Heart left ventricle (tissue), 16 donors: Measurements from ENCODE around the gene NLE1. TPM values are rescaled to one million over a fixed set of nuclear protein-coding genes. Genes with fewer than 3 reads are reported as not detected.
"Not testable (repeated sequence)": the region's sequence is repeated elsewhere in the genome, so short reads cannot be mapped to it uniquely, and the experiment has no call there.

Experiments used
- ATAC-seq, 4 donors: fragments of 200-7000 bp; cut with Tn5 transposase; one replicate each; pipeline ENCODE4 v1.9.1; 2020 to 2022; ENCODE audit warnings: moderate library complexity in 4 of 4, mild to moderate bottlenecking in 3 of 4, moderate number of reproducible peaks in 1 of 4
- DNase-seq, 5 donors: peaks; one replicate each; pipeline ENCODE4 v3.0.0-alpha.2; 2020
- H3K27ac ChIP-seq, 12 donors: fragments of 200-600 bp; sonication (generic) in 4 of 12; one replicate each; pipeline versions ENCODE4 v1.5.0 to v1.8.0; 2016 to 2022; ENCODE audit warnings: mild to moderate bottlenecking in 2 of 12
- H3K27me3 ChIP-seq, 9 donors: fragments of 200-600 bp; sonication (generic) in 2 of 9; one replicate each; pipeline versions ENCODE4 v1.5.1 to v1.8.0; 2016 to 2022; ENCODE audit warnings: mild to moderate bottlenecking in 3 of 9
- H3K36me3 ChIP-seq, 9 donors: fragments of 200-600 bp; sonication (generic) in 2 of 9; one replicate each; pipeline versions ENCODE4 v1.5.0 to v1.8.0; 2018 to 2022; ENCODE audit warnings: mild to moderate bottlenecking in 2 of 9
- H3K4me1 ChIP-seq, 12 donors: fragments of 200-600 bp; sonication (generic) in 4 of 12; one replicate each; pipeline versions ENCODE4 v1.5.0 to v1.8.0; 2016 to 2022; ENCODE audit warnings: mild to moderate bottlenecking in 3 of 12
- H3K4me3 ChIP-seq, 12 donors: fragments of 200-600 bp; sonication (generic) in 4 of 12; one replicate each; pipeline versions ENCODE4 v1.5.0 to v1.8.0; 2017 to 2022; ENCODE audit warnings: mild to moderate bottlenecking in 9 of 12, moderate library complexity in 4 of 12
- H3K9me3 ChIP-seq, 12 donors: fragments of 200-600 bp; sonication (generic) in 4 of 12; one replicate each; pipeline versions ENCODE4 v1.5.0 to v1.8.0; 2016 to 2022; ENCODE audit warnings: mild to moderate bottlenecking in 1 of 12
- POLR2A ChIP-seq, 2 donors: fragments of 450-650 bp; IDR thresholded peaks; one replicate each; pipeline ENCODE4 v1.6.1; 2017; ENCODE audit warnings: antibody characterized with exemption in 2 of 2, mild to moderate bottlenecking in 2 of 2, moderate library complexity in 2 of 2
- WGBS, 4 donors: extraction: QIAGEN DNeasy Blood & Tissue Kit in 2 of 4; methylation state at CpG; one replicate each; pipeline versions ENCODE4 v1.1.5 to v1.1.7; 2013 to 2018; 5-methylcytosine and 5-hydroxymethylcytosine counted together
- intact Hi-C, 10 donors: fragments of 100-400 bp; cut with DNase I; formaldehyde crosslinking; loops; one replicate each; pipeline versions ENCODE4 v1.11.1 to v1.14.2; 2022
- polyA plus RNA-seq, 2 donors: library from polyadenylated mRNA; stranded (reverse); fragments of 200-250 nt; gene quantifications; one replicate each; pipeline ENCODE4 v1.2.3, GENCODE V29; 2013
- total RNA-seq, 9 donors: library from RNA; depleted of rRNA in 2 of 9; stranded (reverse); fragments of >200 nt in 2 of 9; fragmentation: NEBNext Ultra II Directional in 3 of 9; extraction: Animal tissue kit (Norgen Biotek cat#: 25700) in 3 of 9; gene quantifications; one replicate each; pipeline versions ENCODE4 v1.1.0 to v1.2.4, GENCODE V29; 2016 to 2023
- TF ChIP-seq, protein P1 (sequence below), 12 donors: fragments of 200-600 bp; sonication (generic) in 4 of 12; IDR thresholded peaks; one replicate each; pipeline versions ENCODE4 v1.5.0 to v1.8.0; 2018 to 2022; ENCODE audit warnings: antibody characterized with exemption in 12 of 12, mild to moderate bottlenecking in 5 of 12
- donor health status: ischemic (EF 13 %, LVEDD 7.1; RV severe dilation, severe dysfunction).
- donor health status: healthy with polysubstance abuse.
- donor health status: DM: no; HTN: yes; CAD: no.
- donor health status: DM: no; HTN: no; CAD: no.
- donor health status: ischemic (EF 25% LVEDD 6.9; RV normal size, moderate dysfunction).
- donor health status: ischemic (EF 25% LVEDD 5.7; RV mildly dilated, moderate dysfunction).
- donor health status: healthy.
- donor health status: DM: yes; HTN: yes; CAD: no.
- donor health status: ischemic (EF 35%, LVEDD 5.7; RV mildly dilated, moderate dysfunction).
- donor health status: nonischemic (EF 11% LVEDD 7.7; RV severe dilation, severe dysfunction).
- donor health status: DM: yes; HTN: yes; CAD: no.
- donor health status: PGD.
- donor health status: ischemic (EF 29% LVEDD 5.4; RV normal size, mild dysfunction).
- donor health status: nonischemic (EF 23%, LVEDD 6.1; RV moderate dilation, normal function).

NLE1 gene
- total and polyA plus RNA-seq, 11 donors = 1.8 to 8.5 (median 4.2) TPM

DNA sequence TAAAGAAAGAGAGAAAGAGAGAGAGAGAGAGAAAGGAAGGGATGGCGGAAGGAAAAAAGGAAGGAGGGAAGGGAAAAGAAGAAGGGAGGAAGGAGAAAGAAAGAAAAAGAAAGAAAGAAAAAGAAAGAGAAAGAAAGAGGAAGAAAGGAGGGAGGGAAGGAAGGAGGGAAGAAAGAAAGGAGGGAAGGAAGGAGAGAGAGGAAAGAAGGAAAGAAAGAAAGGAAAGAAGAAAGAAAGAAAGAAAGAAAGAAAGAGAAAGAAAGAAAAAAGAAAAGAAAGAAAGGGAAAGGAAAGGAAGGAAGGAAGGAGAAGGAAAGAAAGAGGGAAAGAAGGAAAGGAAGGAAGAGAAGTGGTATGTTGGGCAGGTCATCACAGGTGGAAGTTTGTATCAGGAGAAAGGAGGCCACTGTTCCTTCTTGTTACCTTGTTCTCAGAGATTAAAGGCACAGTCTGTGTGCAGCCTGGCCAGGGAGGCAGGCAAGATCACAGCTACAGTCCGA lies 32.8 kb upstream of the NLE1 start:
- intact Hi-C loops = loop anchor here in 9 of 10 donors (5.0 to 10.0 kb wide), 8 partner anchors 67 to 572 kb away; partner anchors contain the start of genes SLFN12L (in 3 of the 9) and SLFN5 (in 2 of the 9)
- peak in 1 of 4 donors; percentile 14 for ATAC-seq
- no peaks in the 10 kb centered on the region for H3K27me3 ChIP-seq
- no peak overlapping the region for H3K27ac ChIP-seq
- H3K9me3 ChIP-seq = peaks cover 0 to 2% (median 0%) of the 10 kb centered on the region in 12 donors
- H3K4me3 ChIP-seq = no peak overlapping the region
- 91 to 93% (median 92%) methylated on average over 2 of the region's 2 CpGs for WGBS, 4 donors
- H3K36me3 ChIP-seq = peaks cover 0 to 82% (median 18%) of the 10 kb centered on the region in 9 donors
- TF ChIP-seq, protein P1, sequence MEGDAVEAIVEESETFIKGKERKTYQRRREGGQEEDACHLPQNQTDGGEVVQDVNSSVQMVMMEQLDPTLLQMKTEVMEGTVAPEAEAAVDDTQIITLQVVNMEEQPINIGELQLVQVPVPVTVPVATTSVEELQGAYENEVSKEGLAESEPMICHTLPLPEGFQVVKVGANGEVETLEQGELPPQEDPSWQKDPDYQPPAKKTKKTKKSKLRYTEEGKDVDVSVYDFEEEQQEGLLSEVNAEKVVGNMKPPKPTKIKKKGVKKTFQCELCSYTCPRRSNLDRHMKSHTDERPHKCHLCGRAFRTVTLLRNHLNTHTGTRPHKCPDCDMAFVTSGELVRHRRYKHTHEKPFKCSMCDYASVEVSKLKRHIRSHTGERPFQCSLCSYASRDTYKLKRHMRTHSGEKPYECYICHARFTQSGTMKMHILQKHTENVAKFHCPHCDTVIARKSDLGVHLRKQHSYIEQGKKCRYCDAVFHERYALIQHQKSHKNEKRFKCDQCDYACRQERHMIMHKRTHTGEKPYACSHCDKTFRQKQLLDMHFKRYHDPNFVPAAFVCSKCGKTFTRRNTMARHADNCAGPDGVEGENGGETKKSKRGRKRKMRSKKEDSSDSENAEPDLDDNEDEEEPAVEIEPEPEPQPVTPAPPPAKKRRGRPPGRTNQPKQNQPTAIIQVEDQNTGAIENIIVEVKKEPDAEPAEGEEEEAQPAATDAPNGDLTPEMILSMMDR (IDR thresholded peaks at IDR 0.05) = no peak
- TF ChIP-seq POLR2A (IDR thresholded peaks at IDR 0.05) = no peak
- no peak for DNase-seq
- peaks cover 0 to 11% (median 0%) of the 10 kb centered on the region in 12 donors for H3K4me1 ChIP-seq

DNA sequence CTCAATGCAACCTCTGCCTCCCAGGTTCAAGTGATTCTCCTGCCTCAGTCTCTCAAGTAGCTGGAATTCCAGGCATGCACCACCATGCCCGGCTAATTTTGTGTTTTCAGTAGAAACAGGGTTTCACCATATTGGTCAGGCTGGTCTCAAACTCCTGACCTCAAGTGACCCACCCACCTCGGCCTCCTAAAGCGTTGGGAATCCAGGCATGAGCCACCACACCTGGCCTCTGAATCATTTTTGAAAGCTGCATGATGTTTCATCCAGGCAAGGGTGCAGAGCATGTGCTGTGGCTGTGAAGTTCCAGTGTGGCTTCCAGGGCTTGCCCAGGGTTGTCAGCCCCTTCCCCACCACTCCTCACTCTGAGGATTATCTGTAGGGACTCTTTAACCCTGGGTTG lies 30.2 kb upstream of the NLE1 start:
- ATAC-seq, H3K4me3 ChIP-seq, H3K27ac ChIP-seq, H3K9me3 ChIP-seq, H3K27me3 ChIP-seq, DNase-seq: not testable (repeated sequence)
- 82 to 96% (median 89%) methylated on average over 2 to 3 of the region's 3 CpGs for WGBS, 4 donors
- Histone ChIP-seq H3K36me3 (peaks cover 0 to 84% (median 20%) of the 10 kb centered on the region in 9 donors), H3K4me1 (peaks cover 0 to 11% (median 0%) of the 10 kb centered on the region in 12 donors)
- intact Hi-C loops = loop anchor here in 9 of 10 donors (5.0 to 10.0 kb wide), 8 partner anchors 70 to 575 kb away; partner anchors contain the start of genes SLFN12L (in 3 of the 9) and SLFN5 (in 2 of the 9)

DNA sequence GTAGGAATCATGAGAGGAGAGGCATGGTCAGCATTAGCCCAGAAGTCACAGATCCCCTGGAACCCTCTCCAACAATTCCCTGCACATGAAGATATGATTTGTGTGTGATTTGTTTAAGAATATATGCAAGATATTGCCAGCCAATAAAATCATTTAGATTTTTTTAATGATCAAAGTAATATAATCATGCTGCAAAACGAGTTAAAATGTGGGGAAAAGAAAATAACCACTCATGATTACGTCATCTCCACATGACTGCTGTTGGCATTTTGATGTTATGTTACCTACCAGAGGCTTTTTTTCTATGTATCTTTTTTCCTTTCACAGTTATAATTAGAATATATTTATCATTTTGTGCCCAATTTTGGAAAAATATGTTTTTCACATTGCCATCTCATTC lies 29.7 kb upstream of the NLE1 start:
- DNase-seq (no peak), ATAC-seq (no peak)
- intact Hi-C loops = loop anchor here in 9 of 10 donors (2.0 to 10.0 kb wide), 10 partner anchors 70 to 575 kb away; partner anchors contain the start of genes SLFN12L (in 3 of the 9) and SLFN5 (in 2 of the 9)
- H3K4me3 ChIP-seq = no peak overlapping the region
- peaks cover 0 to 84% (median 20%) of the 10 kb centered on the region in 9 donors for H3K36me3 ChIP-seq
- no peaks in the 10 kb centered on the region for H3K9me3 ChIP-seq
- no peaks in the 10 kb centered on the region for H3K27me3 ChIP-seq
- 63 to 80% (median 69%) methylated on average over 2 of the region's 2 CpGs for WGBS, 4 donors
- H3K27ac ChIP-seq = no peak overlapping the region
- TF ChIP-seq, protein P1 (IDR thresholded peaks at IDR 0.05) = no peak
- no peak for TF ChIP-seq POLR2A (IDR thresholded peaks at IDR 0.05)
- peaks cover 0 to 11% (median 0%) of the 10 kb centered on the region in 12 donors for H3K4me1 ChIP-seq

DNA sequence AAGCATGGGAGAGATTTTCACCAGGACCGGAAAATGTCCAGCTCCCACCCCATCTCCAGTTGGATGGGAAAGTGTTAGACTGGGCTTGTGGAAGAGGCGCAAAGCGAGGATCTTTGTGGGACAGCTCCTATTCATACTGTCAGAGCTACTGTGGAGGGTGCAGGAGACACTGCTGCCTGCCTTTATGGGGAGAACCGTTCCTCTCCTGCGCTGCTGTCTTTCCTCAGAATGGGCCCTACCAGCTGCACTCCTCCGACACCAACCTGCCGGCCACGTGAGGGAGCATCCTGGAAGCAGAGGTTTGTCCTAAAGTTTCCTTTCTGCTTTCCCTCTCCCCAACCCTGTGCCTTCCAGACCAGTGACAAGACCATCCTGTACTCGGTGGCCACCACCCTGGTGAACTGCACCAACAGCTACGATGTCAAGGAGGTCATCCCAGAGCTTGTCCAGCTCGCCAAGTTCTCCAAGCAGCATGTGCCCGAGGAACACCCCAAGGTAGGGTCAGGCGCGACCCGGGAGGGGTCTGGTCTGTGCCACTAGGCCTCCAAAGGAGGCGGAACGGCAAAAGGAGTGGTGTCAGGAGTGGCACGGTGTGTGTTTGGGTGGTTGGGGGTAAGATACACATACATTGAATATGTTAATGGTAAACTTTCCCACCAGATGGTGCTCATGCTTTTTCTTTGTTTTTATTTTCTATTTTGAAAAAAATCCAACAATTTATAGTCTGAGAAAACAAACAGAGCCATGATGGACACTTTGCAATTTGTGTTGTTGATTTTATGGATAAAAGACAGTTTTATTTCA lies 29.1 kb upstream of the NLE1 start:
- Histone ChIP-seq H3K9me3 (no peaks in the 10 kb centered on the region), H3K4me3 (no peak overlapping the region), H3K27ac (no peak overlapping the region), H3K36me3 (peaks cover 0 to 79% (median 20%) of the 10 kb centered on the region in 9 donors), H3K4me1 (peaks cover 0 to 11% (median 0%) of the 10 kb centered on the region in 12 donors), H3K27me3 (no peaks in the 10 kb centered on the region)
- peak in 2 of 4 donors; percentile 14 to 23 for ATAC-seq
- intact Hi-C loops = loop anchor here in 9 of 10 donors (2.0 to 10.0 kb wide), 10 partner anchors 71 to 576 kb away; partner anchors contain the start of genes SLFN12L (in 3 of the 9) and SLFN5 (in 2 of the 9)
- DNase-seq = no peak
- 74 to 78% (median 76%) methylated on average over 17 to 18 of the region's 18 CpGs for WGBS, 4 donors
- TF ChIP-seq, protein P1 (IDR thresholded peaks at IDR 0.05) = peak in 9 of 12 donors; percentile 13 to 53 (median 33)
- no peak for TF ChIP-seq POLR2A (IDR thresholded peaks at IDR 0.05)
